ENCODE results near the gene SLIT3.

- TF ChIP-seq CTCF (IDR thresholded peaks at IDR 0.05; ENCODE audit: low read depth, low read length) (peak; percentile 59), EZH2phosphoT487 (IDR thresholded peaks at IDR 0.05; ENCODE audit: low read depth) (no peak)
These were observed 35.1 kb downstream of the SLIT3 start for GRCh38 chr5:169265888-169266287.
